ENCODE data around the gene EFCC1.

Gene EFCC1

GRCh38 chr3:128994581-128995546 is 6.2 kb upstream of the EFCC1 start:
- DNase-seq (ENCODE audit: low spot score) = no peak

GRCh38 chr3:128995737-128996136 is 5.4 kb upstream of the EFCC1 start:
- no peak for DNase-seq (ENCODE audit: low spot score)

DNA sequence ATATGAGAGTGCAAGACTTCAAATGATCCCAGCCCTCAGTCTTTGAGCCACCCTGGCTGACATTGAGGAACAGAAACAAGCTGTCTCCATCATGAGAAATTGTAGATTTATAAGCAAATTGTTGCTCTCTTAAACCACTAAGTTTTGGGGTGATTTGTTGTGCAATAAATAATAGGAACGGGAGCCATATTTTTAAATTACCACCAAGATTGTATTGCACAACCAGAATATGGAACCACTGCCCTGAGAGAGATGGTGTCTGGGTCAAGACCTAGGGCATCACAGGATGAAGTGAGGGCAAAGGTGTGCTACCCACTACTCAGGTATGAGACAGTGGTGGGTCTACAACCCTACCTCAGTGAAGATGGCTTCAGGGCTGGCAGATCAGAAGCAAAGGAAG is 4.9 kb upstream of the EFCC1 start:
- DNase-seq (ENCODE audit: low spot score) = no peak

DNA sequence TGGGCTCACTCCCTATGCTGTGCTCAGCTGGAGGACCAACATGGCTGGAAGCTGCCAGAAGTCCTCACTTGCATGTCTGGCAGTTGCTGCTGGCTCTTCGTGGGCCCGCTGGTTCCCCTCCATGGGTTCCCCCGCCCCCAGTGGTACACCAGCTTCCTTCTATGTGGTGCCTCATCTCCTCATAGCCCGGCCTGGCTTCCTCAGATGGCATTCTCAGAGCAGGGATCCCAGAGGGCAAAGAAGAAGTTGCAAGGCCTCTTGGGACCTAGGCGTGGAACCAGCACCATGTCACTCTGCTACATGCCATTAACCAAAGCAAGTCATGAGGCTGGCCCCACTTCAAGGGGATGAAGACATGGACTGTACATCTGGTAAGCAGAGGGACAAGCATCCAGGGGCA is 4.4 kb upstream of the EFCC1 start:
- no peak for DNase-seq (ENCODE audit: low spot score)

- no peak for DNase-seq (ENCODE audit: low spot score)
Measured at GRCh38 chr3:128997486-128998133, 3.5 kb upstream of the EFCC1 start.

DNA sequence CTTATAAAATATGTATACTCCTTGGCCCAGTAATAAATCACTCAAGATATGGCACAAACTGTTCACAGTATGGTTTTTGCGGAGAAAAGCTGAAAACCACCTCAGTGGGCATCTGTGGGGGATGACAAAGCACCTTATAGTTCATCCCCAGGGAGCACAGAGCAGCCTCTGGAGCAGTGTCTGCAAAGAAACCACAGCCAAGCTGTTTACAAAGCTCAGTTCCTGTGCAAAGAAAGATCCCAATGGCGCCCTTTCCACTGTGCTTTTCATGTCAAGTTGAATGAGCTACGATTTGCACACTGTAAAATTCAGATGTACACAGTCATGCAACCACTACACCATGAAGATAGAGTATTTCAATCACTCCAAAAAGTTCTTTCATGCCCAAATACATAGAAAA is 2.5 kb upstream of the EFCC1 start:
- no peak for DNase-seq (ENCODE audit: low spot score)

GRCh38 chr3:128999102-128999501 is 2.0 kb upstream of the EFCC1 start:
- DNase-seq (ENCODE audit: low spot score) = no peak

- DNase-seq (ENCODE audit: low spot score) = no peak
Measured at GRCh38 chr3:129000742-129001100, 383 bp upstream of the EFCC1 start.

GRCh38 chr3:129001806-129002572 is 885 bp downstream of the EFCC1 start:
- no peak for DNase-seq (ENCODE audit: low spot score)

DNA sequence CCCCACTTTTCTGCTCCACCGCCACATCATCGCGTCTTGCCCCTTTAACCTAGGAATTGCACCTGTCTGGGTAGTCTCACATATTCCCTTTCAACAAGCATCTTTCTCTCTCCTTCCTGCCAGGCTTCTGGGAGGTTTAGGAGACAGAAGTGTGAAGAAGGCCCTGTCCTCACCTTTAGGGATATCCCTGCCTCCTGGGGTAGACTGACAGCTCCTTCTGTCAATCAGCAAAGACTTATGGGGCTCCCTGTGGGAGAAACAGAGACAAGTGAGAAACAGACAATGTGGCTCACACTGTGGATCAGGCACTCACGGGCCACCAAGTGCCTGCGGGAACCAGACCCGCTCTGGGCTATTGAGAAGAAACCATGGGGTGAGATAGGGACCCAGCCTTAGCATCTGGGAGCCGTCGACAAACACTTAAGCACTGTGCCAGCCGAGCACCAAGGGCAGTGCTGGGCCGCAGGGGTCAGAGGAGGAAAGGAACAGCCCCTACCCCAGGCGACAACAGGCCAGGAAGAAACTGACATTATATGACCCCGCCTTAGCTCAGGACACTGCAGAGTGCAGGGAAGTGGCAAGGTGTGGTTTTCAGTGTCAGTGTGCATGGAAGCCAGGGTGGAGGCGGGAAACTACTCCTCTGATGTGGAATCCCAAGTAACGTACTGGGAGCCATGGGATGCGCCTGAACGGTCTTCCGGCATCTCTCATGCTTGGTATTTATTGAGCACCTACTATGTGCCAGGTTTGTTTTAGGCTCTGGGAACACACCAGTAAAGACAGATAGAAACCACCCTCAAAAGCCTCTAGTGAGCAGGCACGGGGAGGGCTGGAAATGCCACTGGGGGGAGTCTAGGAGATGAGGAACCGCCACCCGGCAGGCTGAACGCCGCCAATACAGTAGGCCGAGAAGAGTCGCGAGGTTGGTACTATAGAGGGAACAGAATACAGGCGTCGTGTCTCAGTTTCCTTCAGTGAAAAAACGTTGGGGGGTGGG is 1.8 kb downstream of the EFCC1 start:
- no peak for DNase-seq (ENCODE audit: low spot score)

DNA sequence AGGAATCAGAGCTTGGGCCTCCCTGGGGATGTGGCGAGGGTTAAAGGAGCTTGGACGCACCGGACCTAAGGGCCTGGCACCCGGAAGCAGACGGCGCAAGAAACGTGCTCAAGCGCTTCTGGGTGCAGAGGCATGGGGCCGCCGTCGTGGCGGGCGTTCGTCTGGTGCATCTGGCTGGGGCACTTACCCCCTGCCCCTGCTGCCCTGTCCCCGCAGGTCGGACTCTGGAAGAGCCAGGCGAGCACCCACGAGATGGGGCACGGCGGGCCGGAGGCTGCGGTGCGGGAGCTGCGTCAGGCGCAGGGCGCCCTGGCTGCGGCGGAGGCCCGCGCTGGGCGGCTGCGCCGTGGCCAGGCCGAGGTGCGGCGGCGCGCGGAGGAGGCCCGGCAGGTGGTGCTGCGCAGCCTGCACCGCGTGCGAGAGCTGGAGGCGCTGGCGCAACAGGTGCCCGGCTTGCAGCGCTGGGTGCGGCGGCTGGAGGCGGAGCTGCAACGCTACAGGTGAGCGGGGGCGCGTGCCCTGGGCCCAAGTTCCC is 2.5 kb downstream of the EFCC1 start:
- peak; percentile 20 for DNase-seq (ENCODE audit: low spot score)

- DNase-seq (ENCODE audit: low spot score) = no peak
Measured at GRCh38 chr3:129004639-129005295, 3.7 kb downstream of the EFCC1 start.

DNA sequence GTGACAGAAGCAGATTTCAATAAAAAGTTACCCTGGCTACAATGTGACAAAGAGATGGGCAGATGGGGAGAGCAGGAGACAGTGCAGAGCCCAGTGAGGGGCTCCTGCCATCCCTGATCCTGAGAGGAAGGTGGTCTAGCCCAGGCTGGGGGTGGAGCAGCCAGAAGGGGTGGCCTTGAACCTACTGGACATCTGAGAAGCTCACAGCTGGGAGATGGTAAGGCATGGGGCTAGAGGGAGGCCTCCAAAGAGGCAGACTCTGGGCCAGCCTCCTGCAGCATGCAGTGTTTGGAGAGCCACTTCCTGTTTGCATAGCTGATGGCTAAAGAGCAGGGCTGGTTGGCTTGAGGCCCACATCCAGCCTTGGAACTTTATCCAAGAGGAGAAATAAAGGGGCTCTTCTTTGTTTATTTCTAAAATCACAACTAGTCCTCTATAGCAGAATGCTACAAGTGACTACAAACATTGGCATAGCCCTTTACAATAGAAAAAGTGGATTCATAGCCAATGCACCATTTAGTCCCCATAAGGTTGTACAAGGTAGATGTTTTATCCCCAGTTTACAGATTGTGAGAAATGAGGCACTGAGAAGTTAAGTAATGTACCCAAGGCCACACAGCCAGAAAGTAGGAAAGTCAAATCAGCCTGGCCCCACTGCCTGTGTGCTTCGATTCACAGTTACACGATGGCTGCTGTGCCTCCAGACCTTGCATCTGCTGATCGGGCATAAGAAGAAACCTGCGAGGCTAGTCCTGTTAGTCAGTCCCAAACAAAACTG is 4.6 kb downstream of the EFCC1 start:
- no peak for DNase-seq (ENCODE audit: low spot score)

GRCh38 chr3:129006864-129007263 is 5.8 kb downstream of the EFCC1 start:
- DNase-seq (ENCODE audit: low spot score) = no peak

- DNase-seq (ENCODE audit: low spot score) = no peak
Measured at GRCh38 chr3:129007792-129008191, 6.7 kb downstream of the EFCC1 start.

- DNase-seq (ENCODE audit: low spot score) = no peak
Measured at GRCh38 chr3:129009266-129009665, 8.2 kb downstream of the EFCC1 start.

- DNase-seq (ENCODE audit: low spot score) = no peak
Measured at GRCh38 chr3:129010310-129010956, 9.3 kb downstream of the EFCC1 start.

GRCh38 chr3:129013491-129013891 is 12.4 kb downstream of the EFCC1 start:
- DNase-seq (ENCODE audit: low spot score) = no peak

DNA sequence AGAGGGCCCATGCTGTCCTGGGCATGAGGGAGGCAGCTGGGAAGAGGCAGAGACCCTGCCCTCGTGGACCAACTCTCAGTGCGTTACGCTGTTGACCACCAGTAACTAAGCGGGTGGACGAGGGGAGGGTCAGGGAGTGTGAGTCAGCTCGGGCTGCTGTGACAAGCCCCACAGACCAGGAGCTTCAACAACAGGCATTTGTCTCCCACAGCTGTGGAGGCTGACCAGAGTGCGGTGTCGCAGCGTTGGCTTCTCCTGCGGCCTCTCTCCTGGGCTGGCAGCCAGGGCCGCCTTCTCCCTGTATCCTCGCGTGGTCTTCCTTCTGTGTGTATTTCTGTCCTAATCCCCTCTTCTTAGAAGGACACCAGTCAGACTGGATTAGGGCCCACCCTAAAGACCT is 13.0 kb downstream of the EFCC1 start:
- DNase-seq (ENCODE audit: low spot score) = no peak

All from putamen (tissue), 1 donor.